DMS53 (cell line): ENCODE measurements around the gene OR52B6.
A peak's percentile ranks its signal among the peaks of the same experiment; 100 is the strongest.
"Not testable (repeated sequence)": the region's sequence is repeated elsewhere in the genome, so short reads cannot be mapped to it uniquely, and the experiment has no call there.

ENCODE experiments used
- DNase-seq: peaks from one replicate; lab custom pipeline; 2025; lab: John Stamatoyannopoulos, UW

The OR52B6 gene

DNA sequence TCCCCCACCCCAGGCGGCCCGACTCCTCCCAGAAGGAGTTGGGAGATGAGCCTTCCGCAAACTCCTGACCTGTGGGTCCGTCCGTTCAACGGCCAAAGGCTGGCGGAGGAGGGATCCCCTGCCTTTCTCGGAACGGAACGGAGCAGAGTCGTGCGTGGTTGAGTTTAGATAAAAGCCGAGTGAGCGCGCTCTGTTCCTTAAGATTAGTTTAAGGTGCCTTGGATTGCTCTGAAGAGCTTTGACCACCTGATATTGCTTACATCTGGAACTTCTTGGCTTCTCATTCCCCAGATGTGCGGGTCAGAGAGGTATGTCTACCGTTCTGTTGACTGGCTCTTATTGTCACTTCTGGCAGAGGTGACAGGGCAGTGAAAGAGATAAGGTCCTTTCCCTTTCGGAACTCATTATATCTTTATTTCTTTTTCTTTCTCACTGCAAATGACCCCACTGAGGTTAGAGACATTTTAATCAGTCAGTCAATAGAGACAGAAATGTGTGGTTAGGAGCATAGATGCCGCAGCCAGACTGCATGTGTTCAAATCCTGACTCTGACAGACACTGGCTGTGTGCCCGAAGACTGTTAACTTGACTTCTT is 16.0 kb downstream of the OR52B6 start, which contains the start of gene TRIM6:
TSS of gene TRIM6 (plus strand) at position 31 of the 595 bp plus-strand sequence. CDS start at position 292, 261 bp downstream.
- DNase-seq, result peak; percentile 74

DNA sequence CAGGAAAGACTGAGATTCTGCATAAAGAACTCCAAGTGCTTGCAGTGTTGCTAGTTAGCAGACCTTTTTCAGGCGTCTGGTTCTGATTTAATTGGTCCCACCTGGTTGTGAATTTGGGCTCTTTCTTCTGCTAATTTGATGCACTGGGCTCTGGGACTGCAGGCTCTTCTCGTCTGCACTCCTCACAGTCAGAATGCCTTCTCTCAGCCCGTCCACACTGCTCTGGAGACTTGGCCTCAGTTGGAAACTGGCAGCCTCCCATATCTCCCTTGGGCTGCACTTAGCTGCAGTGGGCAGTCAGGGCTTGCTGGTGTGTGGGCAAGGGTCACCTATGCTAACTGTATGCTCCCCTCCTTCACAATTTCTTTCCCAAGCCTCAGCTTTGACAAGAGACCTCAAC is 17.3 kb downstream of the OR52B6 start:
- DNase-seq, result no peak

- peak; percentile 73 for DNase-seq
Observed at GRCh38 chr11:5600374-5600851, 19.7 kb downstream of the OR52B6 start.

- not testable (repeated sequence) for DNase-seq
Observed at GRCh38 chr11:5602791-5603190, 22.1 kb downstream of the OR52B6 start.

DNA sequence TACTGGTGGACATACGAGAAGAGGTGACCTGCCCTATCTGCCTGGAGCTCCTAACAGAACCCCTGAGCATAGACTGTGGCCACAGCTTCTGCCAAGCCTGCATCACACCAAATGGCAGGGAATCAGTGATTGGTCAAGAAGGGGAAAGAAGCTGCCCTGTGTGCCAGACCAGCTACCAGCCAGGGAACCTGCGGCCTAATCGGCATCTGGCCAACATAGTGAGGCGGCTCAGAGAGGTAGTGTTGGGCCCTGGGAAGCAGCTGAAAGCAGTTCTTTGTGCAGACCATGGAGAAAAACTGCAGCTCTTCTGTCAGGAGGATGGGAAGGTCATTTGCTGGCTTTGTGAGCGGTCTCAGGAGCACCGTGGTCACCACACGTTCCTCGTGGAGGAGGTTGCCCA is 22.6 kb downstream of the OR52B6 start:
- no peak for DNase-seq

DNA sequence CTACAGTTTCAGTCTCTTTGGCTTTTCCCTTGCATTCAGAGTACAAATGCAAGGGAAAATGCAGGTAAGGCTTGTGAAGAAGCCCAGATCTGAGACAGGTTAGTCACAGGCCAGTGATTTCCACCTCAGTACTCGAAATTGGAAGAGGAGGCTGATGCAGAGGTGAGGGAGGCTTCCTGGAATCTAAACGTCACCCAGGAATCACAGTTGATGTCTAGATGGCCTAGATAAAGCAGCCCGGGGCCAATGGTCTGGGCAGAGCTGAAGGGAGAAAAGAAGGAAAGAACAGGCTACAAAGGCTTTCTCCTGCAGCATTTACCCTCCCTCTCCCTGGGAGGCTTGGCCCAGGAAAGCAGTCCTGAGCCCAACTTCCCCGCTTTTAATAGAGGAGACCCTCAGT is 24.2 kb downstream of the OR52B6 start:
- DNase-seq, result no peak

GRCh38 chr11:5605849-5606248 is 25.2 kb downstream of the OR52B6 start:
- no peak for DNase-seq

DNA sequence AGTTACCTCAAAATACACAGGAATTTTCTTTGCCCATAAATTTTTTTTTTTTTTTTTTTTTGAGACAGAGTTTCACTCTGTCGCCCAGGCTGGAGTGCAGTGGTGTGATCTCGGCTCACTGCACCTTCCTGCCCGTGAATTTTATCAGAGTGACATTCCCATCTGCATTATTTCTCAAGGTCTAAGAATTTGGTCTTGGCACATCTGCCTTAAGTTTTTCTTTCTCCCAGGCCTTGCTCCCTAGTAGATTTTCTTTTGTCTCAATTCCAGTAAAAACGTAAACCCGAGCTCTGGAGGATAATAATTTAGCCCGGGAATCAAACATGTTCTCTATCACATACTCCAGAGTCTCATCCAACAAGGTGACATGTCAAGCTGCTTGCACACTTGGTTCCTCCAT is 28.1 kb downstream of the OR52B6 start:
- no peak for DNase-seq

GRCh38 chr11:5610446-5610845 is 29.8 kb downstream of the OR52B6 start:
- no peak for DNase-seq

DNA sequence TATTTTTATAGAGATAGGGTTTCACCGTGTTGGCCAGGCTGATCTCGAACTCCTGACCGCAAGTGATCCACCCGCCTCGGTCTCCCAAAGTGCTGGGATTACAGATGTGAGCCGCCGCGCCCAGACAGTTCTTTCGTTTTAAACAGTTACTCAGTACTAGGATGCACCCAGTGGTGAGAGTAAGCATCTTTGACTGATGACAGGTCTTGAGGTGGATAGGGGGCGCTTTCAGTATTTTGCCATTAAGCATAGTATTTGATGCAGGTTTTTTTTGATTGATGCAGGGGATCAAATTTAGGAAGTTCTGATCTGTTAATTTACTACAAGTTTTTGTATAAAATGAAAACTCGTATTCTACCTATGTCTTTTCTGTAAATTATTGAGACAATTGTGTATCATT is 30.9 kb downstream of the OR52B6 start:
- no peak for DNase-seq

DNA sequence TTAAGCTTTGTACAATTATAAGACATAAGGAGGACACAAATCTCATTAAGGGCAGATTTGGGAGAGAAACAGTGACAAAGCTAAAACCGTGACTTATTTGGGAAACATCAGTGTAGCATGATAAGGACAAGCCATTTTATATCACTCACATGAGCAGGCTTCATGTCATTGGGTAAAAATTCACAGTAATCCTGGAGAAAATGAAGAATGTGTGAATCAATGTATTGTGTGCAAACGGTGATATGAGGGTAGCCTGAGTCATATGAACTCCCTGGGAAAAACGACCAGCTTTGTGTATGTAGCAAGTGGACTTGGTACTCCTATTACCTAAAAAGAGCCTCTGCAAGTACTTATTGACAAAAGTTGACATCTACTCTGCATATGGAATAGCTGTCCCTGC is 38.1 kb downstream of the OR52B6 start:
- DNase-seq, result no peak

GRCh38 chr11:5620651-5621521 is 40.2 kb downstream of the OR52B6 start:
- peak; percentile 88 for DNase-seq

GRCh38 chr11:5621580-5621979 is 40.9 kb downstream of the OR52B6 start:
- DNase-seq, result no peak

DNA sequence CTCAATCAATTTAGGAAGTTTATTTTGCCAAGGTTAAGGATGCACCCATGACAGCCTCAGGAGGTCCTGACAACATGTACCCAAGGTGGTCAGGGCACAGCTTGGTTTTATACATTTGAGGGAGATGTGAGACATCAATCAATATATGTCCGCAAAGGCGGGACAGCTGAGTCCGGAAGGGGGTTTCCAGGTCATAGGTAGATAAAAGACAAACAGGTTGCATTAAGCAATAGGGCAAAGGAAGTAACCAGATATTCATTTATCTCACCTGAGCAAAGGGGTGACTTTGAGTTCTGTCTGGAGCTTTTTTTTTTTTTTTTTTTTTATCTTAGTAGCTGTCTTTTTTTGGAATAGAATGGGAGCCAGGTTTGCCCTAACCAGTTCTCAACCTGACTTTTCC is 42.1 kb downstream of the OR52B6 start:
- peak; percentile 14 for DNase-seq

GRCh38 chr11:5624489-5625279 is 44.0 kb downstream of the OR52B6 start, which contains the start of gene TRIM34:
Gene TRIM34 (plus strand): TSS chr11:5625001. CDS start chr11:5632332, 7,331 bp downstream.
- no peak for DNase-seq

DNA sequence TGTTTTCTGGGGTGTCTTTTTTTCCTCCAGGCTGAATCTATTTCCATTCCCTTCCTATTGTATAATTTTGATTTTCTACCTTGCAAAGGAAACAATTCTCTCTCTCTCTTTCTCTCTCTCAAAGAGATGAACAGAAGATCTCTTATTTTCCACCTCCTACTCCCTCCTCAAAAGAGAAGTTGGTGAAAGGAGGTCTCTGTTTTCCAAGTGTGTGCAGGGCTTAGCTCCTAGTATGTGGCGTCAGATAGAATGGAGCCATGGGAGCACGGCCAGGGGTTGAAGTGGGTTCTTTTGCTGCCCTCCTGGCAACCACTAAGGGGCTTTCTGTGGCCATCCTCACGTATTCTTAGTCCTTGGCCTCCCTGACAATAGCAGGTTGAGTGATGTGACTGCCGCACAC is 44.6 kb downstream of the OR52B6 start:
- no peak for DNase-seq

DNA sequence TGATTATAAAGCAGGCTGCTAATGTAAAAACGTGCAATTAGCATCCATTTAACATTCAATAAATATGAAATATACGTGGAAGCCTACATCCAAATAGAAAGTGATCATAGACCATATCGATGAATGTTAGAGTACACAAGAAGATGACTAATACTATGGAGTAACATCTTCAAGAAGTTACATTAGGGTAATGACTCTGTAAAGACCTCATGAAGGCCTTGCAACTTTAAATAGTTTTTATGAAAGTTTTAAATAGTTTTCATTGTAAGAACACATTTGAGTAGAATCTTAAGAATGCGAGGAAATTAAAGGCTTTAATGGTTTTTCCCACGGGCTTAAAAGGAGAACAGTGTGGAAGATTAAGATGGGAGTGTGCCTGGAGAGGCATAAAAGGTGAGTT is 45.5 kb downstream of the OR52B6 start:
- DNase-seq, result no peak

DNA sequence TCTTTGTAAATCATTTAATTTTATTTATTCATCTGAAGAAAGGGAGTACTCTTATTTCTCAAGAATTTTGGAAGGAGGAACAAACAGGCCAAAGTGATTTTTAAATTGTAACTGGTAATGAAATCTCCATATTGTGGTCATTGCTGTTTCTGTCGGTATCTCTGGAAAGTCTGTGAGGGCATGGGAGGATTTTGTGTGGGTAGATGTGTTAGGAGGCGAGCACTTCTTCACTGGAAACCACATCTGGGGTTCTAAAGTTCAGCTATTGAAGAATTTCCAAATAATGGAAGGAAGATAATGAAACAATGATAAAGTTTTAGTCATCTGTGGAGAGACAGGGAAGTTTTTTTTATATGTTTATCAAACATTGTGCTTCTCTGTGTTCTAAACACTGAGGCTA is 50.7 kb downstream of the OR52B6 start:
- no peak for DNase-seq
